Measurements from ENCODE around the gene NETO2. TPM values are rescaled to one million over a fixed set of nuclear protein-coding genes. Genes with fewer than 3 reads are reported as not detected.
"Not testable (repeated sequence)": the region's sequence is repeated elsewhere in the genome, so short reads cannot be mapped to it uniquely, and the experiment has no call there.

The NETO2 gene
- total RNA-seq, 2 donors from 2014 or later = 3.6 to 19.0 TPM

- Histone ChIP-seq H3K9ac (ENCODE audit: low read depth in 2 of 2, low read length in 2 of 2) (no peak overlapping the region), H3K9me3 (no peaks in the 10 kb centered on the region), H3K4me1 (no peaks in the 10 kb centered on the region), H3K36me3 (no peaks in the 10 kb centered on the region), H3K4me3 (no peak overlapping the region), H3K27me3 (no peaks in the 10 kb centered on the region), H3K27ac (no peak overlapping the region)
- intact Hi-C loops (cut with DNase I) = loop anchor here (5.0 to 10.0 kb wide), 3 partner anchors 106 to 1017 kb away; partner anchors contain the start of gene ABCC12
- DNase-seq = no peak
- TF ChIP-seq, protein P1, sequence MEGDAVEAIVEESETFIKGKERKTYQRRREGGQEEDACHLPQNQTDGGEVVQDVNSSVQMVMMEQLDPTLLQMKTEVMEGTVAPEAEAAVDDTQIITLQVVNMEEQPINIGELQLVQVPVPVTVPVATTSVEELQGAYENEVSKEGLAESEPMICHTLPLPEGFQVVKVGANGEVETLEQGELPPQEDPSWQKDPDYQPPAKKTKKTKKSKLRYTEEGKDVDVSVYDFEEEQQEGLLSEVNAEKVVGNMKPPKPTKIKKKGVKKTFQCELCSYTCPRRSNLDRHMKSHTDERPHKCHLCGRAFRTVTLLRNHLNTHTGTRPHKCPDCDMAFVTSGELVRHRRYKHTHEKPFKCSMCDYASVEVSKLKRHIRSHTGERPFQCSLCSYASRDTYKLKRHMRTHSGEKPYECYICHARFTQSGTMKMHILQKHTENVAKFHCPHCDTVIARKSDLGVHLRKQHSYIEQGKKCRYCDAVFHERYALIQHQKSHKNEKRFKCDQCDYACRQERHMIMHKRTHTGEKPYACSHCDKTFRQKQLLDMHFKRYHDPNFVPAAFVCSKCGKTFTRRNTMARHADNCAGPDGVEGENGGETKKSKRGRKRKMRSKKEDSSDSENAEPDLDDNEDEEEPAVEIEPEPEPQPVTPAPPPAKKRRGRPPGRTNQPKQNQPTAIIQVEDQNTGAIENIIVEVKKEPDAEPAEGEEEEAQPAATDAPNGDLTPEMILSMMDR (IDR thresholded peaks at IDR 0.05) = no peak
Measured at GRCh38 chr16:47140686-47141085, 3.1 kb downstream of the NETO2 start.

DNA sequence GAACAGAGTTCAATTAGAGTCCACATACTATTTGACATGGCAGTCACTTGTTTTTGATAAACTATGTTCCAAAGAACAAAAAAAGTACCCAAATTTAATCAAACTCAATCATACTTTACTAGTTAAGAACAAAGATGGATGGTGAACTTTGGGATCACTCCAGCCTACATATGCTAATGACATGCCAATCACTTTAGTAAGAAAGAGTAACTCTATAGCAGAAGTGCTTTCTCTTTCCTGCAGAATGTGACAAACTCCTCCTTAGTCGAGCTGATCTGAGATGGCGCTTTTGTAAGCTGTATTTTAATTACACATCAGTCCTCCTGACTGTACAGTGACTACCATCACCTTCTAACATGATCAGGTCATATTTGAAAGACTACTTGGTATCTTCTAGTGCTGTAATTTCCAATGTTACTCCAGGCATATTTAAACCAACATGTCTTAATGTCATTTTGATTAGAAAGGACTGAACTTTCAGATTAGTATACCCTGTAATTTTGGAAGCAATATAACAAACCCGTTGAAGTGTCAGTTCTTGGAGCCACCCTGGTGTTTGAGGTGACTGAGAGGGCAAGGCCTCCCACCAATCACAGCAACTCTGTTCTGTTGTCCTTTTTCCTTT, 4.1 kb downstream of the NETO2 start:
- H3K4me1 ChIP-seq = no peaks in the 10 kb centered on the region
- TF ChIP-seq, protein P1 (IDR thresholded peaks at IDR 0.05) = no peak
- H3K9me3 ChIP-seq = no peaks in the 10 kb centered on the region
- no peak for DNase-seq
- H3K27ac ChIP-seq = no peak overlapping the region
- H3K9ac ChIP-seq (ENCODE audit: low read depth in 2 of 2, low read length in 2 of 2) = no peak overlapping the region
- intact Hi-C loops (cut with DNase I) = loop anchor here (5.0 to 10.0 kb wide), 4 partner anchors 105 to 1018 kb away; partner anchors contain the start of gene ABCC12
- H3K4me3 ChIP-seq = no peak overlapping the region
- no peaks in the 10 kb centered on the region for H3K27me3 ChIP-seq
- no peaks in the 10 kb centered on the region for H3K36me3 ChIP-seq

DNA sequence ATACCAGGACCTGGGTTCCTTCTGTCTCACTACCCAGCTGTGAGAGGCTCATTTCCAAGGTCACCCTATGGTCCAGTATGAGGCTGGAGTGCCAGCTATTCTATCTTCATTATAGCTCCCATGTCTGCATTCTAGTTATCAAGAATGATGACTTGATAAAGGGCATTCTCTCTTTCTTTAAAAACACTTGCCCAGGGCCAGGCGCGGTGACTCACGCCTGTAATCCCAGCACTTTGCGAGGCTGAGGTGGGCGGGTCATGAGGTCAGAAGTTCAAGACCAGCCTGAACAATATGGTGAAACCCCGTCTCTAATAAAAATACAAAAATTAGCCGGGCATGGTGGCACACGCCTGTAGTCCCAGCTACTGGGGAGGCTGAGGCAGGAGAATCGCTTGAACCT, 5.8 kb downstream of the NETO2 start:
- H3K36me3 ChIP-seq; H3K9ac ChIP-seq (ENCODE audit: low read depth in 2 of 2, low read length in 2 of 2); H3K4me1 ChIP-seq; H3K27me3 ChIP-seq; H3K4me3 ChIP-seq; H3K27ac ChIP-seq; DNase-seq; H3K9me3 ChIP-seq: not testable (repeated sequence)
- intact Hi-C loops (cut with DNase I) = loop anchor here (10.0 kb wide), 1 partner anchor 917 kb away; no protein-coding TSS in a partner anchor

- Histone ChIP-seq H3K27me3 (no peaks in the 10 kb centered on the region), H3K36me3 (no peaks in the 10 kb centered on the region), H3K27ac (no peak overlapping the region), H3K4me1 (no peaks in the 10 kb centered on the region), H3K9me3 (no peaks in the 10 kb centered on the region), H3K4me3 (no peak overlapping the region), H3K9ac (ENCODE audit: low read depth in 2 of 2, low read length in 2 of 2) (no peak overlapping the region)
- DNase-seq = no peak
- TF ChIP-seq, protein P1 (IDR thresholded peaks at IDR 0.05) = no peak
- intact Hi-C loops (cut with DNase I) = loop anchor here (10.0 kb wide), 1 partner anchor 919 kb away; no protein-coding TSS in a partner anchor
Measured at GRCh38 chr16:47136099-47136842, 7.5 kb downstream of the NETO2 start.

DNA sequence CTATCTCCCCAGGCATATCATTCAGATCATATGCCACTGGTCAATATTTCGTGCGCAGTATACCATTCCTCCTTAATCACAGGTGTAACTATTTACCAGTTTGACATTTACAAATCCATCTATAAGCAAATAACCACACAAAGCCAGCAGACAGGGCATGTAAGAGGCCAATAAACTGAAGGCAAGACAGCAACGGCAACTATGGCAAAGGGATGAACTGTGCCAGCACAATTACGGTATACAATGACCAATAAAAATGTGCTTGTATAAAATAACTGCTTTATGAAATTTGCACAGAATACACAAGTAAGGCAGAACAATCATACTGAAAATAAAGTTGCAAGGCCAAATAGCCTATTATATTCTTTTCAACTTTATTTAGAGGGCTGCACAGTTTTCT, 9.2 kb downstream of the NETO2 start:
- Histone ChIP-seq H3K27me3 (no peaks in the 10 kb centered on the region), H3K9me3 (no peaks in the 10 kb centered on the region), H3K27ac (no peak overlapping the region), H3K36me3 (no peaks in the 10 kb centered on the region), H3K9ac (ENCODE audit: low read depth in 2 of 2, low read length in 2 of 2) (no peak overlapping the region), H3K4me3 (no peak overlapping the region), H3K4me1 (no peaks in the 10 kb centered on the region)
- TF ChIP-seq, protein P1 (IDR thresholded peaks at IDR 0.05) = no peak
- intact Hi-C loops (cut with DNase I) = loop anchor here (10.0 kb wide), 1 partner anchor 920 kb away; no protein-coding TSS in a partner anchor
- no peak for DNase-seq

DNA sequence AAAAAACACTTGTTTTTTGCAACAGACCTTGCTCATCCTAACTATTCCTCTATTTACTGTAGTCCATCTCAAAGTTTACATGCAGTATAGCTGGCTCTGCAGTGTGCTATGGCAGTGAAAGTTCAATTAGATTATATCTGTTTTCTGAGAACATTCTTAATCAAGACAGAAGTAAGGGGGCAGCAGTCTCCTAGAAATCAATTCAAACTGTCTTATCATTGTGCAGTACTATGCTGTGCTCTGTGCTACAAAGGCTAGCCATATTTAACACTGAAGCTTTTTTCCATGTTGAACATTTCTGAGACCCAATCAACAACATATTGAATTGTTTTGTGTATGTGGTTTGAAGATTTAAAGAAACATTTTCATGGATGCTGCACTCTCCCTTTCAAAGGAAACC, 11.4 kb downstream of the NETO2 start:
- Histone ChIP-seq H3K4me1 (no peaks in the 10 kb centered on the region), H3K36me3 (no peaks in the 10 kb centered on the region), H3K27ac (no peak overlapping the region), H3K4me3 (no peak overlapping the region), H3K9me3 (no peaks in the 10 kb centered on the region), H3K27me3 (no peaks in the 10 kb centered on the region), H3K9ac (ENCODE audit: low read depth in 2 of 2, low read length in 2 of 2) (no peak overlapping the region)
- no peak for DNase-seq
- intact Hi-C loops (cut with DNase I) = loop anchor here (10.0 kb wide), 1 partner anchor 922 kb away; no protein-coding TSS in a partner anchor
- TF ChIP-seq, protein P1 (IDR thresholded peaks at IDR 0.05) = no peak
